Testis (tissue), 5 donors: ENCODE results near the gene PLA2G12A. TPM values are rescaled to one million over a fixed set of nuclear protein-coding genes. Genes with fewer than 3 reads are reported as not detected.

Experiments
- DNase-seq: peaks from one replicate; pipeline ENCODE4 v3.0.0-alpha.2; 2019
- H3K27ac ChIP-seq, 2 donors: fragments of 200-600 bp; sonication (generic); one replicate each; pipeline ENCODE4 v1.5.1; 2019
- H3K27me3 ChIP-seq: fragments of 200-600 bp; sonication (generic); one replicate; pipeline ENCODE4 v1.5.1; 2019
- H3K36me3 ChIP-seq: fragments of 200-600 bp; sonication (generic); one replicate; pipeline ENCODE4 v1.5.1; 2017; ENCODE audit warnings: low read depth; ENCODE audit errors: missing control alignments
- H3K4me1 ChIP-seq: fragments of 200-600 bp; sonication (generic); one replicate; pipeline ENCODE4 v1.5.1; 2019
- H3K4me3 ChIP-seq, 2 donors: fragments of 200-600 bp; sonication (generic); one replicate each; pipeline ENCODE4 v1.5.1; 2017 to 2019
- H3K9me3 ChIP-seq: fragments of 200-600 bp; sonication (generic); one replicate; pipeline ENCODE4 v1.5.1; 2017
- CTCF ChIP-seq, 3 experiments: fragments of 450-650 bp in 2 of 3; fragments of 200-600 bp in 1 of 3; sonication (generic) in 1 of 3; IDR thresholded peaks; one replicate each; pipeline ENCODE4 v1.5.1; 2016 to 2019; ENCODE audit warnings: antibody characterized with exemption in 3 of 3, mild to moderate bottlenecking in 2 of 3, moderate library complexity in 1 of 3
- POLR2A ChIP-seq: fragments of 450-650 bp; IDR thresholded peaks from one replicate; pipeline ENCODE4 v1.6.1; 2017; ENCODE audit warnings: antibody characterized with exemption, mild to moderate bottlenecking, moderate library complexity
- WGBS, 2 donors: methylation state at CpG; one replicate each; pipeline ENCODE4 v1.1.5; 2018; 5-methylcytosine and 5-hydroxymethylcytosine counted together
- intact Hi-C: fragments of 100-400 bp; cut with DNase I; formaldehyde crosslinking; loops from one replicate; pipeline ENCODE4 v1.15.1; 2023; ENCODE audit warnings: low total_unique reads
- long read RNA-seq, 2 donors: transcript quantifications; one replicate each; lab custom pipeline, GENCODE V29; 2026
- polyA plus RNA-seq: library from polyadenylated mRNA; stranded (reverse); fragments of 350-450 nt; fragmentation: Illumina TruSeq; extraction: RNeasy Lipid Tissue Mini Kit (QIAGEN cat#74804); gene quantifications from one replicate; pipeline ENCODE4 v1.2.3, GENCODE V29; 2014; ENCODE audit warnings: low read depth, low replicate concordance; ENCODE audit not compliant: insufficient read depth
- total RNA-seq, 2 donors: library from RNA; depleted of rRNA; stranded (reverse); fragments of >200 nt; gene quantifications; one replicate each; pipeline ENCODE4 v1.2.3, GENCODE V29; 2016

Gene PLA2G12A
- total RNA-seq (10 to 100 TPM; 12.2 to 14.1 TPM), polyA plus RNA-seq (20.7 TPM)
- long read RNA-seq, donor 1, full-length matches to known transcripts, result 52 of 58 reads
- long read RNA-seq, donor 1, partial matches to known transcripts, result 6 of 58 reads
- long read RNA-seq, donor 1, other reads (novel, unspliced or antisense), result 0 of 58 reads
- long read RNA-seq, donor 2, full-length matches to known transcripts, result 32 of 32 reads
- long read RNA-seq, donor 2, partial matches to known transcripts, result 0 of 32 reads
- long read RNA-seq, donor 2, other reads (novel, unspliced or antisense), result 0 of 32 reads

- intact Hi-C loops, result no loop called here
- WGBS, 2 donors, result 0 to 2% methylated on average over 9 to 30 of the region's 83 CpGs
- no peak for TF ChIP-seq POLR2A
- no peak for TF ChIP-seq CTCF (IDR thresholded peaks at IDR 0.05)
Observed at GRCh38 chr4:109729718-109730618, at the start of gene PLA2G12A. Gene PLA2G12A, minus strand, starts transcription at chr4:109730070. Its CDS starts 261 bp downstream, at chr4:109729809.

DNA sequence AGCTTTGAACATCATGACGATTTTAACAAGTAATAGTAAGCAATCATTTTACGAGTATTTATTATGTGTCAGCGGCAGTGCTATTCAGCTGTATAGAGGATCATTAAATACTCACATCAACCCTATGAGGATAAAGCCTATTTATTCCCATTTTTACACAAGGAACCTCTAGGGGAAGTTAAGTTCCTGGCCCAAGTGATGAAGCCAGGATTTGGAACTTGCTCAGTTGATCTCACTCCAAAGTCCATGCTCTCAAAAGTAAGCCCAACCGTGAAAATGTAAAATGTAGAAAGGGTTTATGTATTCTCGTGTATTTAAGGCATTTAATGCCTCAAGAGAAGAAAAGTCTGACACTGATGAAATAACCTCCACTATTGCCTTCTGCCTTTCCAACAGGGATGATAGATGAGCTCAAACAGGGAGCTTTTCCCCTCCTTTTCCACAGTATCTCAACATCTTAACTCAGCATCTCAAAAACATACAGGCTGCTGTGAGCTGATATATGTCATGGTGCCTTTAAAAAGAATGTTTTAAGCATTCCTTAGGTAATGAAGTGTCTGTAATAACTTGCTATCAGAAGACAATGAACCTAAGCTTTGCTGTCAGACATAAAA, 35.0 kb upstream of the PLA2G12A start:
- TF ChIP-seq POLR2A (no peak), CTCF (IDR thresholded peaks at IDR 0.05) (no peak)
- no peaks in the 10 kb centered on the region for H3K27me3 ChIP-seq
- H3K4me1 ChIP-seq, result no peaks in the 10 kb centered on the region
- intact Hi-C loops, result no loop called here
- 48 to 49% methylated on average over 5 of the region's 5 CpGs for WGBS, 2 donors
- H3K9me3 ChIP-seq, result no peaks in the 10 kb centered on the region
- no peak overlapping the region for H3K27ac ChIP-seq
- no peaks in the 10 kb centered on the region for H3K36me3 ChIP-seq
- DNase-seq, result no peak
- no peak overlapping the region for H3K4me3 ChIP-seq

More at GRCh38 chr4:109729718-109730618, at the start of gene PLA2G12A:
- H3K4me3 ChIP-seq, result peak within 1 kb of the TSS; percentile 80 to 90
- H3K27ac ChIP-seq, result peak within 1 kb of the TSS; percentile 81 to 86
- no peaks in the 10 kb centered on the region for H3K9me3 ChIP-seq
- peak; percentile 79 for DNase-seq
- no peaks in the 10 kb centered on the region for H3K36me3 ChIP-seq
- H3K4me1 ChIP-seq, result no peaks in the 10 kb centered on the region
- no peaks in the 10 kb centered on the region for H3K27me3 ChIP-seq

GRCh38 chr4:109764376-109764775, 34.5 kb upstream of the PLA2G12A start:
- Histone ChIP-seq H3K36me3 (no peaks in the 10 kb centered on the region), H3K27me3 (no peaks in the 10 kb centered on the region), H3K4me3 (no peak overlapping the region), H3K9me3 (no peaks in the 10 kb centered on the region), H3K27ac (no peak overlapping the region), H3K4me1 (no peaks in the 10 kb centered on the region)
- DNase-seq, result peak; percentile 56
- 12 to 27% methylated on average over 2 of the region's 2 CpGs for WGBS, 2 donors
- intact Hi-C loops, result no loop called here
- TF ChIP-seq POLR2A (no peak), CTCF (IDR thresholded peaks at IDR 0.05) (no peak)

DNA sequence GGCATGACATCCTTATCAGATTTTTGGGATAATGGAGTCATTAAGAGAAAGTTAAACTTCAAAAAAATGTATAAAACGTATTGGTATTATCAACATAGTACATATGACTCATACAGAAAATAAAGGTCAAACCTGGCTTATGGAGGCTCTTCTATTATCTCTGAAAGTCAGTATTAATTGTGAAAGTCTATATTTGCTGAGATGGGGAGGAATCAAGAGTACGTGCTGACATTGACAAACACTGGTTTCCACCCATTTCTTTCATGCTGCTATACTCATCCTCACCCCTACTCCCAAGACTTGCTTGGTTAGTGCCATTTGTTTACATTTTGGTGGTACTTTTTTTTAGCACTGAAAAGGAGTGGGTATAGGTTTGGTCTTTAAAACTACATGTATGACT, 30.8 kb upstream of the PLA2G12A start:
- DNase-seq, result no peak
- Histone ChIP-seq H3K36me3 (no peaks in the 10 kb centered on the region), H3K27me3 (no peaks in the 10 kb centered on the region), H3K27ac (no peak overlapping the region), H3K4me3 (no peak overlapping the region), H3K4me1 (no peaks in the 10 kb centered on the region), H3K9me3 (no peaks in the 10 kb centered on the region)
- intact Hi-C loops, result no loop called here
- TF ChIP-seq CTCF (IDR thresholded peaks at IDR 0.05) (no peak), POLR2A (no peak)
- WGBS, 2 donors, result 85 to 93% methylated on average over 2 of the region's 2 CpGs
